Spleen (tissue), 11 donors: ENCODE data around the gene MARCHF10. TPM values are rescaled to one million over a fixed set of nuclear protein-coding genes. Genes with fewer than 3 reads are reported as not detected.

Experiments
- DNase-seq: peaks from one replicate; pipeline ENCODE4 v3.0.0-alpha.2; 2020
- H3K27ac ChIP-seq, 8 donors: fragments of 200-600 bp; sonication (generic) in 7 of 8; 1 replicate in 4 of 8; 2 replicates in 4 of 8; pipeline versions ENCODE4 v1.5.0 to v1.8.0; 2016 to 2021; ENCODE audit warnings: inconsistent platforms in 4 of 8, mild to moderate bottlenecking in 4 of 8, moderate library complexity in 1 of 8
- H3K27me3 ChIP-seq, 7 donors: fragments of 200-600 bp; sonication (generic) in 6 of 7; replicated peaks in 1 of 7; 1 replicate in 4 of 7; 2 replicates in 3 of 7; pipeline versions ENCODE4 v1.5.0 to v1.8.0; 2016 to 2021; ENCODE audit warnings: inconsistent platforms in 3 of 7, mild to moderate bottlenecking in 1 of 7
- H3K36me3 ChIP-seq, 6 donors: fragments of 200-600 bp; sonication (generic) in 5 of 6; 1 replicate in 4 of 6; 2 replicates in 2 of 6; pipeline versions ENCODE4 v1.5.0 to v1.8.0; 2016 to 2021; ENCODE audit warnings: inconsistent platforms in 2 of 6
- H3K4me1 ChIP-seq, 6 donors: fragments of 200-600 bp; sonication (generic) in 5 of 6; 1 replicate in 3 of 6; 2 replicates in 3 of 6; pipeline versions ENCODE4 v1.5.0 to v1.8.0; 2016 to 2021; ENCODE audit warnings: inconsistent platforms in 3 of 6
- H3K4me3 ChIP-seq, 8 donors: fragments of 200-600 bp; sonication (generic) in 7 of 8; 1 replicate in 4 of 8; 2 replicates in 4 of 8; pipeline versions ENCODE4 v1.5.0 to v1.8.0; 2016 to 2021; ENCODE audit warnings: inconsistent platforms in 4 of 8, mild to moderate bottlenecking in 4 of 8, moderate library complexity in 2 of 8
- H3K9me3 ChIP-seq, 8 donors: fragments of 200-600 bp; sonication (generic) in 7 of 8; 1 replicate in 4 of 8; 2 replicates in 4 of 8; pipeline versions ENCODE4 v1.5.0 to v1.8.0; 2016 to 2021; ENCODE audit warnings: inconsistent platforms in 4 of 8
- POLR2A ChIP-seq, 3 donors: fragments of 450-650 bp; IDR thresholded peaks; one replicate each; pipeline ENCODE4 v1.5.1; 2017; ENCODE audit warnings: antibody characterized with exemption in 3 of 3, mild to moderate bottlenecking in 1 of 3
- POLR2AphosphoS5 ChIP-seq, 3 donors: sonication (generic); formaldehyde crosslinking; IDR thresholded peaks; one replicate each; pipeline ENCODE4 v1.5.1; 2017; ENCODE audit warnings: antibody characterized with exemption in 3 of 3
- WGBS, 5 donors: extraction: QIAGEN DNeasy Blood & Tissue Kit in 3 of 5; methylation state at CpG; one replicate each; pipeline versions ENCODE4 v1.1.5 to v1.1.7; 2013 to 2018; 5-methylcytosine and 5-hydroxymethylcytosine counted together
- intact Hi-C: fragments of 100-400 bp; cut with DNase I; formaldehyde crosslinking; loops from one replicate; pipeline ENCODE4 v1.15.0; 2023; ENCODE audit warnings: low total_unique reads
- polyA plus RNA-seq, 3 donors: library from polyadenylated mRNA; stranded (reverse); fragments of 200-250 nt; gene quantifications; one replicate each; pipeline ENCODE4 v1.2.1, GENCODE V29; 2013
- total RNA-seq, 7 donors: library from RNA; depleted of rRNA in 3 of 7; stranded (reverse); fragments of >200 nt in 3 of 7; fragmentation: NEBNext Ultra II Directional in 4 of 7; extraction: Animal tissue kit (Norgen Biotek cat#: 25700) in 4 of 7; gene quantifications; one replicate each; pipeline versions ENCODE4 v1.1.0 to v1.2.1, GENCODE V29; 2016 to 2021
- TF ChIP-seq, protein P1 (sequence below), 11 experiments: fragments of 200-600 bp in 7 of 11; fragments of 450-650 bp in 4 of 11; sonication (generic) in 4 of 11; IDR thresholded peaks in 8 of 11; conservative IDR thresholded peaks in 3 of 11; 1 replicate in 7 of 11; 2 replicates in 4 of 11; pipeline versions ENCODE4 v1.4.0 to v1.8.0; 2016 to 2021; ENCODE audit warnings: antibody characterized with exemption in 11 of 11, inconsistent platforms in 4 of 11, mild to moderate bottlenecking in 1 of 11
- donor health status: healthy with polysubstance abuse.
- donor health status: DM: no; HTN: no; CAD: no; lungs with moderate emphysema.
- donor health status: DM: no; HTN: no; CAD: no.
- donor health status: Bipolar disorder and iron deficiency.
- donor health status: healthy.
- donor health status: DM: no; HTN: no; CAD: no.
- donor health status: DM: yes; HTN: yes; CAD: no.

MARCHF10 gene
- total and polyA plus RNA-seq, 10 donors = 0.15 to 0.32 (median 0.26) TPM; not detected in 7

DNA sequence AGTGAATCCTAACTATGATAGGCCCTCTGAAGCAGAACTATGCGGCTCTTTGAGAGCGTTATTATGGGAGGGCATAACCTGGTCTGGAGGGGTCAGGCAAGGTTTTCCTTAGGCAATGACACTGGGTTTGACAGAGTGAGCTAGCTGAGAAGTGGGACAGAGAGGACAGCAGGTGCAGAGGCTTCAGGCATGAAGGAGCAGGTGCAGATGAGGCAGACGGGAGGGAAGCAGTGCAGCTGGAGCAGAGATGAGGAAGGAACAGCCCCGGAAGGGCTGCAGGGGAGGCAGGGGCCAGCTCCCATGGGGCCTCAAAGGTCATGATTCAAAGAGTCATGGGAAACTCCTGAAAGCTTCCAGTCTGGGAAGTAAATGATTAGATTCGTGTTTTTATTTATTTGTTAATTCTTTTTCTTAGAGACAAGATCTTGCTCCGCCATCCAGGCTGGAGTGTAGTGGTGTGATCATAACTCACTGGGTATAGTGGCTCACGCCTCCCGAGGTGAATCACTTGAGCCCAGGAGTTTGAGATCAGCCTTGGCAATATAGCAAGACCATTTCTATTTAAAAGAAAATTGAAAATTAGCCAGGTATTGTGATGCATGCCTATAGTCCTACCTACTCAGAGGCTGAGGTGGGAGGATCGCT is 5.4 kb downstream of the MARCHF10 start:
- WGBS, 5 donors = 59 to 70% (median 63%) methylated on average over 9 of the region's 9 CpGs
- TF ChIP-seq POLR2AphosphoS5 (IDR thresholded peaks at IDR 0.05) = no peak
- no peak for TF ChIP-seq POLR2A (IDR thresholded peaks at IDR 0.05)
- TF ChIP-seq, protein P1, sequence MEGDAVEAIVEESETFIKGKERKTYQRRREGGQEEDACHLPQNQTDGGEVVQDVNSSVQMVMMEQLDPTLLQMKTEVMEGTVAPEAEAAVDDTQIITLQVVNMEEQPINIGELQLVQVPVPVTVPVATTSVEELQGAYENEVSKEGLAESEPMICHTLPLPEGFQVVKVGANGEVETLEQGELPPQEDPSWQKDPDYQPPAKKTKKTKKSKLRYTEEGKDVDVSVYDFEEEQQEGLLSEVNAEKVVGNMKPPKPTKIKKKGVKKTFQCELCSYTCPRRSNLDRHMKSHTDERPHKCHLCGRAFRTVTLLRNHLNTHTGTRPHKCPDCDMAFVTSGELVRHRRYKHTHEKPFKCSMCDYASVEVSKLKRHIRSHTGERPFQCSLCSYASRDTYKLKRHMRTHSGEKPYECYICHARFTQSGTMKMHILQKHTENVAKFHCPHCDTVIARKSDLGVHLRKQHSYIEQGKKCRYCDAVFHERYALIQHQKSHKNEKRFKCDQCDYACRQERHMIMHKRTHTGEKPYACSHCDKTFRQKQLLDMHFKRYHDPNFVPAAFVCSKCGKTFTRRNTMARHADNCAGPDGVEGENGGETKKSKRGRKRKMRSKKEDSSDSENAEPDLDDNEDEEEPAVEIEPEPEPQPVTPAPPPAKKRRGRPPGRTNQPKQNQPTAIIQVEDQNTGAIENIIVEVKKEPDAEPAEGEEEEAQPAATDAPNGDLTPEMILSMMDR (IDR thresholded peaks at IDR 0.05 in 8 of 11, conservative IDR thresholded peaks at IDR 0.05 in 3 of 11) = no peak
- H3K27me3 ChIP-seq = peaks cover 0 to 37% (median 6%) of the 10 kb centered on the region in 7 donors
- intact Hi-C loops = no loop called here
- peaks cover 0 to 3% (median 1%) of the 10 kb centered on the region in 6 donors for H3K4me1 ChIP-seq
- no peak overlapping the region for H3K4me3 ChIP-seq
- DNase-seq = no peak
- no peak overlapping the region for H3K27ac ChIP-seq
- no peaks in the 10 kb centered on the region for H3K9me3 ChIP-seq
- H3K36me3 ChIP-seq = no peaks in the 10 kb centered on the region

DNA sequence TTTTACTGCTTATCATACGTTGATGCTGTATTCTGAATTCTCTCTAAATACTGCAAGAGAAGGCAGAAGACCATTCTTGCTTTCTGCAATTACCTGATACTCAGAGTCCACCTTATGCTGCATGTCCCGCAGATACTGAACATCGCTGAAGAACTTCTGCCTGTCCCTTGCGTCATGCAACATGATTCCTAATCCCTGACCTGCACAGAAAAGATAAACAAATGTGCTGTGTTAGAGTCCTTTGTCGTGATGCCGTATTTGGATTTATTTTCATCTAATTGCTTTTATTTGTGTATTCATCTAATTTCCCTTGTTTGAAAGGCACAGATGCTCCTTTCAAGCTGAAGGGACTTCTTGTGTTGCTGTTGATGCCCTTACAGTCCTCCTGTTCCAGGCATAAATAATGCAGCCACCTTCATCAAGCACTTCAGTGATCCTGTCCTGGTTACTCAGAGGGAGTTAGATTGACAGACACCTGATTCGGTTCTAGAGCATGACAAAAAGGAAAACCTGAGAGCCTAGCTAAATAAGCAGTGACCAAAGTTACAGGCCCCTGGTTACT is 6.5 kb downstream of the MARCHF10 start:
- no peaks in the 10 kb centered on the region for H3K9me3 ChIP-seq
- H3K4me3 ChIP-seq = no peak overlapping the region
- H3K4me1 ChIP-seq = no peaks in the 10 kb centered on the region
- H3K36me3 ChIP-seq = no peaks in the 10 kb centered on the region
- H3K27ac ChIP-seq = no peak overlapping the region
- H3K27me3 ChIP-seq = peaks cover 0 to 27% (median 0%) of the 10 kb centered on the region in 7 donors
- intact Hi-C loops = no loop called here
- TF ChIP-seq POLR2A (IDR thresholded peaks at IDR 0.05) = no peak
- DNase-seq = no peak
- WGBS, 5 donors = 88 to 92% (median 91%) methylated on average over 7 of the region's 7 CpGs

DNA sequence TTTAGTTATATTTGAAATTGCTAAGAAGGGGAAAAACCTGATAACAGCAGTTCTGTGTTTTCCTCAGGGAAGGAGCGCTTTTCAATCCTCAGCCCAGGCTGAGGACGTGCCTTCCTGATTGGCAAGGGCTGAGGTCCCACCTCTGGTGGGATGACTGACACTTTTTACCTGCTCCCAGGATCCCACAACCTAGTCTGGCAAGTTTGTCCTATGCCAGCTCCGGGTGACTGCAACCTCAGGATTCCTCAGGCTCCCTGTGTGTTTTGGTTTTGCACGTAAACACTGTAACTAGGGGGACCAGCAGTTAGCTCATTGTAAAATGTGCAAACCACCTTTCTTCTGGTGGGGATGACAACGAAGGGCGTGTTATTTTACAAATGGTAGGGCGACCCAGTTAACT is 7.5 kb downstream of the MARCHF10 start:
- DNase-seq = no peak
- Histone ChIP-seq H3K27me3 (peaks cover 0 to 24% (median 0%) of the 10 kb centered on the region in 7 donors), H3K4me3 (no peak overlapping the region), H3K4me1 (no peaks in the 10 kb centered on the region), H3K9me3 (no peaks in the 10 kb centered on the region), H3K27ac (no peak overlapping the region), H3K36me3 (no peaks in the 10 kb centered on the region)
- TF ChIP-seq, protein P1 (IDR thresholded peaks at IDR 0.05 in 8 of 11, conservative IDR thresholded peaks at IDR 0.05 in 3 of 11) = no peak
- TF ChIP-seq POLR2A (IDR thresholded peaks at IDR 0.05) = no peak
- TF ChIP-seq POLR2AphosphoS5 (IDR thresholded peaks at IDR 0.05) = no peak
- WGBS, 5 donors = 64 to 83% (median 75%) methylated on average over 7 of the region's 7 CpGs
- intact Hi-C loops = no loop called here

DNA sequence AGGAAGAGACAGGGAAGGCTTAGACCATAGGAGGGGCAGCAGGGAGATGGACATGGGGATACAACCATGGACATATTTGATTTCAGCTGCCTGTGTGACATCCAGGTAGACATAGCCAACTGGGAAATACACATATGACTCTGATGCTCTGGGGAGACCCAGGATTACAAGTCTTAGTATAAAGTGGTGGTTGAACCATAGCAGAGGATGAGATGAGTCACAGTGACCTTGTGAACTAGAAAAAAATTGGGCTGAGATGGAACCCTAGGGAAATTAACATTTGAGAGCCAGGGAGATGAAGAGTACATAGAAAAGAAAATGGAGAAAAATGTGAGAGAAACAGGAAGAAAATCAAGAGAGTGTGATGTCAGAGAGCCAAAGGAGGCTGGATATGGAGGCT is 10.2 kb downstream of the MARCHF10 start:
- TF ChIP-seq, protein P1 (IDR thresholded peaks at IDR 0.05 in 8 of 11, conservative IDR thresholded peaks at IDR 0.05 in 3 of 11) = no peak
- TF ChIP-seq POLR2A (IDR thresholded peaks at IDR 0.05) = no peak
- no peak for TF ChIP-seq POLR2AphosphoS5 (IDR thresholded peaks at IDR 0.05)
- intact Hi-C loops = no loop called here
- DNase-seq = no peak
- Histone ChIP-seq H3K27me3 (peaks cover 0 to 16% (median 0%) of the 10 kb centered on the region in 7 donors), H3K4me3 (no peak overlapping the region), H3K4me1 (peaks cover 0 to 11% (median 4%) of the 10 kb centered on the region in 6 donors), H3K36me3 (no peaks in the 10 kb centered on the region), H3K9me3 (no peaks in the 10 kb centered on the region), H3K27ac (no peak overlapping the region)
